Small intestine (tissue), 7 donors: ENCODE data around the gene RHOT2. TPM values are rescaled to one million over a fixed set of nuclear protein-coding genes. Genes with fewer than 3 reads are reported as not detected.
A peak's percentile ranks its signal among the peaks of the same experiment; 100 is the strongest.

Source experiments
- DNase-seq, 2 donors: peaks; one replicate each; pipeline versions ENCODE4 v3.0.0 to v3.0.0-alpha.2; 2013
- FAIRE-seq: peaks from 2 replicates; lab custom pipeline; 2012; peaks lifted over from hg19 to GRCh38; lab: Jason Lieb, UNC
- H3K27ac ChIP-seq, 3 donors: one replicate each; pipeline ENCODE4 v1.5.1; 2013; ENCODE audit warnings: low read length in 2 of 3, mild to moderate bottlenecking in 2 of 3, control low read depth in 1 of 3, inconsistent platforms in 1 of 3, low read depth in 1 of 3, moderate library complexity in 1 of 3
- H3K27me3 ChIP-seq, 3 donors: one replicate each; pipeline ENCODE4 v1.6.1; 2013; ENCODE audit warnings: low read length in 3 of 3, inconsistent platforms in 1 of 3; ENCODE audit not compliant: control insufficient read depth in 3 of 3, insufficient read depth in 3 of 3
- H3K36me3 ChIP-seq, 3 donors: one replicate each; pipeline ENCODE4 v1.6.1; 2013; ENCODE audit warnings: low read length in 3 of 3, inconsistent platforms in 1 of 3, low read depth in 1 of 3, mild to moderate bottlenecking in 1 of 3, moderate library complexity in 1 of 3; ENCODE audit not compliant: control insufficient read depth in 3 of 3, insufficient read depth in 2 of 3
- H3K4me1 ChIP-seq, 3 donors: one replicate each; pipeline ENCODE4 v1.6.1; 2013; ENCODE audit warnings: low read length in 2 of 3, inconsistent platforms in 1 of 3, low read depth in 1 of 3, mild to moderate bottlenecking in 1 of 3, moderate library complexity in 1 of 3; ENCODE audit not compliant: control insufficient read depth in 3 of 3, insufficient read depth in 2 of 3
- H3K4me3 ChIP-seq, 3 donors: one replicate each; pipeline ENCODE4 v1.5.1; 2013; ENCODE audit warnings: low read length in 3 of 3, control low read depth in 1 of 3, inconsistent platforms in 1 of 3, low read depth in 1 of 3, mild to moderate bottlenecking in 1 of 3, moderate library complexity in 1 of 3
- H3K9me3 ChIP-seq, 2 donors: one replicate each; pipeline ENCODE4 v1.6.1; 2013; ENCODE audit warnings: low read depth in 1 of 2, low read length in 1 of 2; ENCODE audit not compliant: control insufficient read depth in 2 of 2, insufficient read depth in 1 of 2
- WGBS, 3 donors: extraction: QIAGEN DNeasy Blood & Tissue Kit; methylation state at CpG; one replicate each; pipeline ENCODE4 v1.1.7; 2013; 5-methylcytosine and 5-hydroxymethylcytosine counted together
- polyA plus RNA-seq, 4 donors: library from polyadenylated mRNA; stranded (reverse) in 3 of 4; unstranded in 1 of 4; fragments of 200-250 nt in 3 of 4; fragments of 120-200 nt in 1 of 4; gene quantifications; one replicate each; pipeline versions ENCODE4 v1.2.1 to v1.2.3, GENCODE V29; 2013
- donor health status: healthy with polysubstance abuse.
- donor health status: control.
- donor health status: control.
- donor health status: Bipolar disorder and iron deficiency.
- donor health status: healthy.

RHOT2 gene
- polyA plus RNA-seq, 4 donors: 89.3 to 207 (median 159) TPM

DNA sequence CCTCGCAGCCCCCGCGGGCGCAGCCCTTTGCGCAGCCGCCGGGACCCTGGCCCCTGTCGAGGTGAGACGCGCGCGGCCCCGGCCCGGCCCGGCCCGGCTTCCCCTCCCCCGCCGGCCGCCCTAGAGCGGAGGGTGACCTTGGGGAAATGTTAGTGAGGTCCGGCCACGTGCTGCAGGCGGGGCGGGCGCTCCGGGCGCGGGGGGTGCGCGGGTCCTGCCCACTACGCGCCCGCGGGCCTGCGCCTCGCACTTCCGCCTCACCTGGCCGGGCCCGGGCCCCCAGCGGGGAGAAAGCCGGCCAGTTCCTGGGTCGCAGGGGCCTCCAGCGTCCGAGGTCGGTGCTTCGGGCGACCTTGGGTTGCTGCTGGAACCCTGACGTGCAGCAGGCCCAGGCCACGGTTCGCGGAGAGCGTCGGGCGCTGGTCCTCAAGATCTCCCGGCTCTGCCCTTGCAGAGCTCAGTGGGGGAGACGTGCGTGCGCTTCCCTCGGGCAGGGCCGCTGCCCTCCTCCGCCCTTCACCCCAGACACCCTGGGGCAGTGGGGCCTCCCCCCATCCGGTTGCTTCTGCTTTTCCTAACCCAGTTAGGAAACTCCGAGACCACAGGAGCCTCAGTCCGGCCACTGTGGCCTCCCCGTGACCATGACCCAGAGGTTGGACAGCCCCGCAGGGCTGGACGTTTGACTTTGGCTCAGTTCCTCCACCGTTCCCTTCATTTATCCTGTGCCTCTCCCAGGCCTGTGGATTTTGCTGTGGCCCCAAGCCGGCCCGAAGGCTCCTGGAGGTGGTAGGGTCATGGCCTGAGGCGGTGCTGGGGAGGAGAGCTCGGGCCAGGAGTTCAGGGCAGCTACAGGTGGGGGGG lies 25.5 kb upstream of the RHOT2 start:
- peak overlapping the region; percentile 69 to 97 (median 94) for H3K4me3 ChIP-seq
- peak; percentile 74 to 84 for DNase-seq
- no peak for FAIRE-seq
- peaks cover 0 to 47% (median 0%) of the 10 kb centered on the region in 3 donors for H3K36me3 ChIP-seq
- peaks cover 0 to 58% (median 5%) of the 10 kb centered on the region in 3 donors for H3K4me1 ChIP-seq
- no peaks in the 10 kb centered on the region for H3K9me3 ChIP-seq
- no peaks in the 10 kb centered on the region for H3K27me3 ChIP-seq
- WGBS, 3 donors: 3 to 5% (median 5%) methylated on average over 54 to 72 of the region's 72 CpGs
- peak overlapping the region; percentile 88 to 91 (median 91) for H3K27ac ChIP-seq

DNA sequence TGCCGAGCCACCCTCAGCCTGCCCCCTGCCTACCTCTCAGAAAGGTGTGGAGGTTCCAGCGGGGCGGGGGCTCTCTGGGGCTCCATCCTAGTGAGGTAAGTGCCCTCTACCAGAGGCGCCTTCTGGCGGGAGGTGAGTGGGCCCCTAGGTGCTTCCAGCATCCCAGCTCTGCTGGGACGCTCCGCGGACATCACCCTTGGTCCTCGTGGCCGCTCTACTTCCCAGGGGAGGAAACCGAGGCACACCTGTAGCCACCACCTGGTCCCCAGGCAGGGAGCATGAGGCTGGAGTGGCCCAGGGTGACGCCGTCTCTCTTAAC lies 24.9 kb upstream of the RHOT2 start:
- no peaks in the 10 kb centered on the region for H3K9me3 ChIP-seq
- no peak for FAIRE-seq
- WGBS, 3 donors: 52 to 71% (median 70%) methylated on average over 12 to 13 of the region's 13 CpGs
- H3K4me1 ChIP-seq: peaks cover 0 to 58% (median 5%) of the 10 kb centered on the region in 3 donors
- peaks cover 0 to 53% (median 0%) of the 10 kb centered on the region in 3 donors for H3K36me3 ChIP-seq
- no peak for DNase-seq
- H3K27ac ChIP-seq: peak overlapping the region; percentile 88 to 91 (median 91)
- peak overlapping the region; percentile 62 to 94 (median 77) for H3K4me3 ChIP-seq
- H3K27me3 ChIP-seq: no peaks in the 10 kb centered on the region

DNA sequence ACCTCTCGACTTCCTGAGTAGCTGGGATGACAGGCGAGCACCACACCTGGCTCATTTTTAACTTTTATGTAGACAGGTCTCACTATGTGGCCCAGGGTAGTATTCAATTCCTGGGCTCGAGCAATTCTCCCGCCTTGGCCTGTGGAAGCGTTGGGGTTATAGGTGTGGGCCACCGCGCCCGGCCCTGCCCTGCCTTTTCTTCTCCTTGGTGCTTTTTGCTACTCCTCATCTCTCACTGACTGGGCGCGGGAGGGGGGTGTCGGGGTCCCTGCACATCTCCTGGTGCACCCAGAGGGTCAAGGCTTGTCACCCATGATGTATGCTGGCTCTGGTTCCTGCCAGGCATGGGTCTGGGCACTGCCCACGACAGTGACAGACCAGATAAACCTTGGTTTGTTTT lies 23.4 kb upstream of the RHOT2 start:
- peaks cover 0 to 60% (median 0%) of the 10 kb centered on the region in 3 donors for H3K36me3 ChIP-seq
- no peaks in the 10 kb centered on the region for H3K27me3 ChIP-seq
- no peak for DNase-seq
- peaks cover 0 to 63% (median 5%) of the 10 kb centered on the region in 3 donors for H3K4me1 ChIP-seq
- 80 to 88% (median 84%) methylated on average over 12 of the region's 12 CpGs for WGBS, 3 donors
- FAIRE-seq: no peak
- no peaks in the 10 kb centered on the region for H3K9me3 ChIP-seq
- peak overlapping the region; percentile 4 to 65 (median 35) for H3K27ac ChIP-seq
- H3K4me3 ChIP-seq: no peak overlapping the region

DNA sequence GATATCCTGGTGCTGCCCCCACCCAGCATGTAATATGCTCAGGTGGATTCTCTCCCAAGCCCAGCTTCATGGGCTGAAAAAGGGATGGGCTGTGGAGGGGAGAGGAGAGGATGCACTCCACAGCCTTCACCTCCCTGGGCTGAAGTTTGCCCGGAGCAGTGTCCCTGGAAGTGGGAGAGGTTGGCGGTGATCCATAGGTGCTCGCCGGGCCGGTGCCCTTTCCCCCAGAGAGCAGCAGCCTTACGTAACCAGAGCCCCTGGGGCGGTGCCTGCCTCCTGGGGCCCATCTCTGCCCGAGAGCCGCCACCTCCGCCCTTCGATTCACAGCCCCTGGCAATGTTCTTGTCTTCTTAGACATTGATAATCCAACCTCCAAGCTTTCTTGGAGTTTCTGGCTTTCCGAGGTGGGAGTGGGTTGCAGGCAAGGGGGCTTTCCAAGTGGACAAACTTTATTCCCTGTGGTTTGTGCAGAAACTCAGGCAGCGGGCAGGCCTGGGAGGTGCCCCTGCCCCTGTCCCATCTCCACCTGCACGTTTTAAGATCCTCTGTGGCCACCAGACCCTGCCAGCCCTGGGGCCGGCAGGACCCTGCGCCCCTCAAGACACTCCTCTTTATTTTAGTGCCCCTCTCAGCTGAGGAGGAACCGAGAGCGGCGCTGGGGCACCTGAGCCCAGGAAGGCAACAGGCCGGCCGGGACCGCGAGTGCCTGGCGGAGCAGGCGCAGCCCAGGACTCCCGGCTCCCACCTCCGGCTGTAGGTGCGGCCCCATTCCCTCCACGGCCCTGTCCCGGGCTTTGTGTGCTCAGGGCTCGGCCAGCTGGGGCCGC lies 21.9 kb upstream of the RHOT2 start:
- peak overlapping the region; percentile 86 to 98 (median 97) for H3K27ac ChIP-seq
- H3K36me3 ChIP-seq: peaks cover 0 to 68% (median 0%) of the 10 kb centered on the region in 3 donors
- no peaks in the 10 kb centered on the region for H3K27me3 ChIP-seq
- peaks cover 0 to 61% (median 5%) of the 10 kb centered on the region in 3 donors for H3K4me1 ChIP-seq
- WGBS, 3 donors: 36 to 66% (median 50%) methylated on average over 30 to 32 of the region's 32 CpGs
- no peaks in the 10 kb centered on the region for H3K9me3 ChIP-seq
- H3K4me3 ChIP-seq: peak overlapping the region in 1 of 3 donors; percentile 22
- DNase-seq (peak; percentile 81 to 88), FAIRE-seq (no peak)

DNA sequence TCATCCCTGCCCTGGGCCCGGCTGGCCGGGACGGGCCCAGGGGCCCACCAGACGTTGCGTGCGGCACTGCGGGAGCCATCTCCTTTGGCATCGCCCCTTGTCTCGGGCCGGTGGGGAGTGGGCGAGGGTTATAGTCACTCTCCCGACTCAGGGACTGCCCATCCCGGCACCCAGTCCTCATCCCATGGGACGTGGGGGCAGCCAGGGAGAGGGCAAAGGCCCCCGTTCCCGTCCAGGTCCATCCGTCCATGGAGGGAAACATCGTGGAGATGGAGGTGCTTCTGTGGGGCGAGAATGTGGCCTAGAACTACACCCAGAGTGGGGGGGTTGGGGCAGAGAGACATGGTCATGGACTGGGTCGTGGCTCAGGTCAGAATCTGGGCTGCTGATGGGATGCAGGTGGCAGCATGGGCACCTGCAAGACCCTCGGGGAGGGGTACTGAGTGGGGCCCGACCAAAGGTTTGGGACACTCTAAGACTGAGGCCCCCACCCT lies 21.2 kb upstream of the RHOT2 start:
- Histone ChIP-seq H3K27me3 (no peaks in the 10 kb centered on the region), H3K9me3 (no peaks in the 10 kb centered on the region), H3K4me3 (no peak overlapping the region), H3K27ac (peak overlapping the region; percentile 86 to 98 (median 97)), H3K36me3 (peaks cover 0 to 75% (median 0%) of the 10 kb centered on the region in 3 donors), H3K4me1 (peaks cover 0 to 61% (median 5%) of the 10 kb centered on the region in 3 donors)
- DNase-seq: no peak
- 47 to 75% (median 52%) methylated on average over 19 to 22 of the region's 22 CpGs for WGBS, 3 donors
- FAIRE-seq: no peak

DNA sequence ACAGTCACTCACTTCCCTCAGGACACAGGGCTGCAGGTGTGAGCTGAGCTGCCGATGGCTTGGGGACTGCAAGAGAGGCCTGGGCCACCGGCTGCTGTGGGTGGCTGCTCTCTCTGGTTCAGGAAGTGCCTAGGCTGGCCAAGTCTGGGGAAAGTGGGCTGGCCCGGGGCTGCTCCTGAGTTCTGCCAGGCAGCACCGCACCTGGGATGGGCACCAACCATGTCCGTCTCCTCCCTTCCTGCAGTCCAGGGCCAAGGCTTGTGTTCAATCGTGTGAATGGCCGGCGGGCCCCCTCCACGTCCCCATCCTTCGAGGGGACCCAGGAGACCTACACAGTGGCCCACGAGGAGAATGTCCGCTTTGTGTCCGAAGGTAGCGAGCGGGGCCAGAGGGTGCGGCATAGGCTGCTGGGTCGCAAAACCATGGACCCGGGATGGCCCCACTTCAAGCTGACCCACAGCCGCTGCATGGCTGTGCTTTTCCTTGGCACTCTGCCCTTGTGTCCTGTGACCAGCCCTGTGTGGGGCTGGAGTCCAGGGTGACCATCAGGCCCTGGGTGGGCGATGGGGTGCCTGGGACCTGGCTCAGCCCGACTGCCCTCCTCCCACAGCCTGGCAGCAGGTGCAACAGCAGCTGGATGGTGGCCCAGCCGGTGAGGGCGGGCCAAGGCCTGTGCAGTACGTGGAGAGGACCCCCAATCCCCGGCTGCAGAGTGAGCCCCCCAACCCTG lies 20.6 kb upstream of the RHOT2 start:
- FAIRE-seq (no peak), DNase-seq (peak; percentile 16 to 52)
- H3K4me1 ChIP-seq: peaks cover 0 to 61% (median 5%) of the 10 kb centered on the region in 3 donors
- 28 to 66% (median 38%) methylated on average over 24 to 25 of the region's 25 CpGs for WGBS, 3 donors
- H3K9me3 ChIP-seq: no peaks in the 10 kb centered on the region
- no peaks in the 10 kb centered on the region for H3K27me3 ChIP-seq
- peak overlapping the region; percentile 6 to 42 (median 28) for H3K4me3 ChIP-seq
- H3K36me3 ChIP-seq: peaks cover 0 to 81% (median 0%) of the 10 kb centered on the region in 3 donors
- H3K27ac ChIP-seq: peak overlapping the region; percentile 86 to 98 (median 97)

DNA sequence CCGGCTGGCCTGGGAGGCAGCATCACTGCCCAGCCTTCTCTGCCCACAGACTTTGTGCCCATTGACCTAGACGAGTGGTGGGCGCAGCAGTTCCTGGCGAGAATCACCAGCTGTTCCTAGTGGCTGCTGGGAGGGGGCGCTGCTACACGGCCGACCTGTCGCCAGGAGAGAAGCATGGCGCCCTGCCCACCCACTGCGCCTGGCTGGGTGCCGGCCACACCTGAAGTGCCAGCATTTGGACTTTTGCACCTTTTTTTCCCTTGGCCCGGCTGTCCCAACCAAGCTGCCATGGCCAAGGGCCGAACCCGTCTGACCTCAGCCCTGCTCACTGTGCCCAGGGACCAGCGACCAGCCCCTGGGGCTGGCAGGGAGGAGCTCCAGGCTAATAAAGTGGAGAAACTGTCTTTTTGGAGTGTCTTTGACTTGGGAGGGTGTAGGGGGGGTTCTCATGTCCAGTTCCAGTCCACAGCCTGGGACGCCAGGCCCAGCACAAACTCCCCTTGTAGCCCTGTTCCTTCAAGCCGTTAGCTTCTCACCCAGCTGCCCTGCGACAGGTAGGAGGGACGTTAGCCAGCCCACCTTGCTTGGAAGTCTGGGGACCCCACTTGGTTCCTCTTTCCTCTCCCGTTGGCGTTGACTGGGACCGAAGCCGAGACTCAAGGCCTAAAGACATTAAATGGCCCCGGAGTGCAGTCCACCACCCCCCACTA lies 19.7 kb upstream of the RHOT2 start:
- no peak for FAIRE-seq

More for the DNA sequence above, 19.7 kb upstream of the RHOT2 start:
- H3K27me3 ChIP-seq: no peaks in the 10 kb centered on the region
- H3K4me3 ChIP-seq: peak overlapping the region; percentile 39 to 80 (median 42)
- 14 to 21% (median 14%) methylated on average over 22 to 24 of the region's 24 CpGs for WGBS, 3 donors
- H3K27ac ChIP-seq: peak overlapping the region; percentile 86 to 98 (median 97)
- H3K4me1 ChIP-seq: peaks cover 0 to 53% (median 5%) of the 10 kb centered on the region in 3 donors
- no peaks in the 10 kb centered on the region for H3K9me3 ChIP-seq
- DNase-seq: peak; percentile 57 to 92
- H3K36me3 ChIP-seq: peaks cover 0 to 84% (median 0%) of the 10 kb centered on the region in 3 donors
